ENCODE results near the gene FAM163B.

DNA sequence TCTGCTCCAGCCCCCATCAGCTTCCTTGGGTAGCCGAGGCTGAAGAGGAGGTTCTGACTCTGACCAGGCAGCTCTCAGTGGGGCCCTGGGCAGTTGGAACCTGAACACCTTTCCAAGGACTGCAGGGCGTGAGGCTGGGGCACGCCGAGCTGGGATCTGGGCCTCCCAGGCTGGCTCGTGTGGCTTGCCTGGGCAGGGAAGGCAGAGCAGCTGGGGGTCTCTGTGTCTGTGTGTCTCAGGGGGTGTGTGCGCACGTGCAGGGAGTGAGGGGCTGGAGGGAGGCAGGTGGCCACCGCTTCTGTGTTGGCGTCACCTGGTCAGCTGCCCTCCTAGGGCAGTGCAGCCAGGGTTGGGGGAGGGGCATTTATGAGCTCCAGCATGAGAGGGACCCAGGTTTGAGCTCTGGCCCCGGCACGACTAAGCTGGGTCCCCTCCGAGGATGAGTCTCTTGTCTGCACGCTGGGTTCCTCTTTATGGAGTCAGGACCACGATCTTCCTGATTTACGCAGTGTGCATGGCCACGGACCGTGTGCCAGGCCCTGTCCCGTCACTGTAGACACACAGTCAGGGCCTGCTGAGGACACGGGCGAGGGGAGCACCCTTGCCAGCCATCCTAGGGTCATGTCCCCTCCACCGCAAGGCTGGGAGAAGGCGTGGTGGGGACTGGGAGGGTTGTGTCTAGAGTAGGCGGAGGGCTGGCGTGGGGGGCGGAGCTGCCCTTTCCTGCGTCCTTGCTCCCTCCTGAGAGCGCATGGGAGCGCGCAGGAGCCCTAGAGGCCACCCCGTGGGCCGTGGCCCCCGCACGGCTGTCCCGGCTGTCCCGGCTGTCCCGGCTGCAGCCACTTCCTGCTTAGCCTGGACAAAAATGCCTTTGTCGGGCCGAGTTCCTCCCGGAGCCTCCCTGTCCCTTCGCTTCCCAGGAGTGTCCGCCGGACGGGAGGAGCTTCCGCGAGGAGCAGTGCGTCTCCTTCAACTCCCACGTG, 70.0 kb downstream of the FAM163B start:
- TF ChIP-seq, protein P1, sequence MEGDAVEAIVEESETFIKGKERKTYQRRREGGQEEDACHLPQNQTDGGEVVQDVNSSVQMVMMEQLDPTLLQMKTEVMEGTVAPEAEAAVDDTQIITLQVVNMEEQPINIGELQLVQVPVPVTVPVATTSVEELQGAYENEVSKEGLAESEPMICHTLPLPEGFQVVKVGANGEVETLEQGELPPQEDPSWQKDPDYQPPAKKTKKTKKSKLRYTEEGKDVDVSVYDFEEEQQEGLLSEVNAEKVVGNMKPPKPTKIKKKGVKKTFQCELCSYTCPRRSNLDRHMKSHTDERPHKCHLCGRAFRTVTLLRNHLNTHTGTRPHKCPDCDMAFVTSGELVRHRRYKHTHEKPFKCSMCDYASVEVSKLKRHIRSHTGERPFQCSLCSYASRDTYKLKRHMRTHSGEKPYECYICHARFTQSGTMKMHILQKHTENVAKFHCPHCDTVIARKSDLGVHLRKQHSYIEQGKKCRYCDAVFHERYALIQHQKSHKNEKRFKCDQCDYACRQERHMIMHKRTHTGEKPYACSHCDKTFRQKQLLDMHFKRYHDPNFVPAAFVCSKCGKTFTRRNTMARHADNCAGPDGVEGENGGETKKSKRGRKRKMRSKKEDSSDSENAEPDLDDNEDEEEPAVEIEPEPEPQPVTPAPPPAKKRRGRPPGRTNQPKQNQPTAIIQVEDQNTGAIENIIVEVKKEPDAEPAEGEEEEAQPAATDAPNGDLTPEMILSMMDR (IDR thresholded peaks at IDR 0.05): no peak
- TF ChIP-seq EZH2 (IDR thresholded peaks at IDR 0.05; ENCODE audit: borderline replicate concordance, insufficient read depth, low read depth, low read length, poor library complexity, severe bottlenecking): no peak
